ENCODE results near the gene TASOR2.

DNA sequence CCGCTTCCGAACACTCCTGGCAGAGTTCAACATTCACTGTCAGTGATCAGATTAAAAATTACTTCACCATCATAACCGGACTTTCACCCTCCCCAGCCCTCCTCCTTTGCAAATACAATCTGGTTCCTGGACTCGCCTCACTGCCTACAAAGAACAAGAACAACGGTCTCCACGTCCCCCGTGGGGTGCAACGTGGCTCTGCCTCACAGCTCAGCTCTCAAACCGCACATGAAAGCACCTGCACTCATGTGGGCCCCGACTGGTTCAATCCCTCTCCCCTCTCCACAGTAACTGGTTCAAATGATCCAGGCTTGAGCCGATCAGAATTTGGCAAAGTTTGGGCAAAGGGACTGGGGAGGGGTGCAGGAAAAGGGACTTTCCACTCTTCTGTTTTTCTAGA is 39.3 kb upstream of the TASOR2 start:
- TF ChIP-seq, protein P1, sequence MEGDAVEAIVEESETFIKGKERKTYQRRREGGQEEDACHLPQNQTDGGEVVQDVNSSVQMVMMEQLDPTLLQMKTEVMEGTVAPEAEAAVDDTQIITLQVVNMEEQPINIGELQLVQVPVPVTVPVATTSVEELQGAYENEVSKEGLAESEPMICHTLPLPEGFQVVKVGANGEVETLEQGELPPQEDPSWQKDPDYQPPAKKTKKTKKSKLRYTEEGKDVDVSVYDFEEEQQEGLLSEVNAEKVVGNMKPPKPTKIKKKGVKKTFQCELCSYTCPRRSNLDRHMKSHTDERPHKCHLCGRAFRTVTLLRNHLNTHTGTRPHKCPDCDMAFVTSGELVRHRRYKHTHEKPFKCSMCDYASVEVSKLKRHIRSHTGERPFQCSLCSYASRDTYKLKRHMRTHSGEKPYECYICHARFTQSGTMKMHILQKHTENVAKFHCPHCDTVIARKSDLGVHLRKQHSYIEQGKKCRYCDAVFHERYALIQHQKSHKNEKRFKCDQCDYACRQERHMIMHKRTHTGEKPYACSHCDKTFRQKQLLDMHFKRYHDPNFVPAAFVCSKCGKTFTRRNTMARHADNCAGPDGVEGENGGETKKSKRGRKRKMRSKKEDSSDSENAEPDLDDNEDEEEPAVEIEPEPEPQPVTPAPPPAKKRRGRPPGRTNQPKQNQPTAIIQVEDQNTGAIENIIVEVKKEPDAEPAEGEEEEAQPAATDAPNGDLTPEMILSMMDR (optimal IDR thresholded peaks at IDR 0.05 in 1 of 3, IDR thresholded peaks at IDR 0.05 in 1 of 3, conservative IDR thresholded peaks at IDR 0.05 in 1 of 3; ENCODE audit: extremely low read depth in 1 of 3, insufficient read depth in 2 of 3, low read length in 3 of 3) = no peak
- TF ChIP-seq EZH2 (IDR thresholded peaks at IDR 0.05; ENCODE audit: low read length) = no peak

Data from keratinocyte (primary cell).